Measurements from ENCODE around the gene PBX1.

Gene PBX1

DNA sequence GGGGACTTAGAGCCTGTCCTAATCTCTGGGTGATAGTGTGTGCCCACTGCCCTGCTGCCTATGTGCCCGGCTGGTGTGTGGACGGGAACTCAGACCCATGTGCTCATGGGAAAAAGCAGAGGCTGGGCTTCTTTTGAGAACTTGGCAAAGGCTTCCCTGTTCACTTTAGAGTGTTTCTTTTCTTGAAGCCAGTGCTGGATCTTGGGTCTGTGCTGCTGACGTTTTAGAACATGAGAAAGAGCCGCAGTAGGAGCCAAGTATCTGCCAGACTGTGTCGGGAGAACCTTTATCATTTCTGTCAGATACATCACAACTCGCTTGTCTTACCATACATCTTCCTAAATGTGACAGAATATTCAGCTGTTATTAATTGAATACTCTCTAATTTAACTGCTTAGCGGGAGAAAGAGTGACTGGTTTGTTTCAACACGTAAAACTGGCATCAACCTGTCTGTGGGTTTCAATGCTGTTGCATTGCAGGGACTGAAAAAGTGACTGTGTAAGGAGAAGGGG, 195.2 kb downstream of the PBX1 start:
- Histone ChIP-seq H3K4me3 (ENCODE audit: low read depth, low read length) (no peak overlapping the region), H3K27ac (ENCODE audit: extremely low read depth, low read depth, low read length) (no peak overlapping the region), H3K9me3 (ENCODE audit: control insufficient read depth, insufficient read depth, low read depth, low read length) (no peaks in the 10 kb centered on the region), H3K36me3 (ENCODE audit: control insufficient read depth in 2 of 2, insufficient read depth in 1 of 2, low read length in 2 of 2) (no peaks in the 10 kb centered on the region), H3K4me1 (ENCODE audit: control insufficient read depth, insufficient read depth, low read length) (peaks cover 12% of the 10 kb centered on the region; the same call in 1 of the 2 replicates)
- POLR2A ChIA-PET, result no interaction called here
- TF ChIP-seq ZNF664 (tag by site-specific recombination; IDR thresholded peaks at IDR 0.05), result no peak
- CTCF ChIA-PET, result no interaction called here

DNA sequence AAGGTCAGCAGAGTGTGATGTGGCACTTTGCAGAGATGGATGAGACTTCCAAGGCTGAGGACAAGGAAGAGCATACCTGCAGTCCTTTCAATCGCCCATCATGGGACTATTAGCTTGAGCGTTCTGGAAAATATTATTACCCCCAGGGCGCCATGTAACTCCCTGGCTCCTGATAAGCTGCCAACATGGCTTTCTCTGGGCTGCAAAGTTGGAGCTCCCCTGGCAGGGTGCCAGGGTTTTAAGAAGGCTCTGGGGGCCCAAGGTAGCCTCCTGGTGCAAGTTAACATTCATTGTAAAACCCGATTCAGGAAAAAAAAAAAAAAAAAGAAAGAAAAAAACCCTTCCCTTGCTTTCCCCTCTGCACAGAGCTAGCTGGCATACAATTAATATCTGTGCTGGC, 196.7 kb downstream of the PBX1 start:
- Histone ChIP-seq H3K4me3 (ENCODE audit: low read depth, low read length) (no peak overlapping the region), H3K27ac (ENCODE audit: extremely low read depth, low read depth, low read length) (peak overlapping the region; percentile 24; the same call in 1 of the 2 replicates), H3K9me3 (ENCODE audit: control insufficient read depth, insufficient read depth, low read depth, low read length) (no peaks in the 10 kb centered on the region), H3K4me1 (ENCODE audit: control insufficient read depth, insufficient read depth, low read length) (peaks cover 12% of the 10 kb centered on the region; the same call in 1 of the 2 replicates), H3K36me3 (ENCODE audit: control insufficient read depth in 2 of 2, insufficient read depth in 1 of 2, low read length in 2 of 2) (no peaks in the 10 kb centered on the region)
- POLR2A ChIA-PET, result no interaction called here
- CTCF ChIA-PET, result interaction anchor here (0.8 kb wide), 1 partner anchor 8 kb away, joined by 3 read pairs; no protein-coding TSS in a partner anchor
- no peak for TF ChIP-seq ZNF311 (tag by site-specific recombination; IDR thresholded peaks at IDR 0.05; ENCODE audit: borderline replicate concordance)
- TF ChIP-seq ZNF560 (tag by site-specific recombination; IDR thresholded peaks at IDR 0.05; ENCODE audit: borderline replicate concordance), result no peak
- no peak for TF ChIP-seq ZBTB26 (tag by site-specific recombination; optimal IDR thresholded peaks at IDR 0.05)
- TF ChIP-seq, protein P1, sequence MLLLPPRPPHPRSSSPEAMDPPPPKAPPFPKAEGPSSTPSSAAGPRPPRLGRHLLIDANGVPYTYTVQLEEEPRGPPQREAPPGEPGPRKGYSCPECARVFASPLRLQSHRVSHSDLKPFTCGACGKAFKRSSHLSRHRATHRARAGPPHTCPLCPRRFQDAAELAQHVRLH (tag by site-specific recombination; IDR thresholded peaks at IDR 0.05), result no peak
- no peak for TF ChIP-seq ZNF707 (tag by site-specific recombination; IDR thresholded peaks at IDR 0.05)
- no peak for TF ChIP-seq ZSCAN23 (tag by site-specific recombination; IDR thresholded peaks at IDR 0.05)
- no peak for TF ChIP-seq TCF7L2 (IDR thresholded peaks at IDR 0.05; ENCODE audit: borderline replicate concordance, low read depth, low read length)
- TF ChIP-seq ZNF223 (tag by site-specific recombination; IDR thresholded peaks at IDR 0.05), result no peak
- TF ChIP-seq ZNF518A (tag by site-specific recombination; conservative IDR thresholded peaks at IDR 0.05; ENCODE audit: low read depth), result no peak
- TF ChIP-seq ZNF624 (tag by site-specific recombination; IDR thresholded peaks at IDR 0.05), result no peak
- TF ChIP-seq ZNF76 (tag by site-specific recombination; IDR thresholded peaks at IDR 0.05; ENCODE audit: borderline replicate concordance, low read depth), result no peak
- no peak for TF ChIP-seq ZNF169 (tag by site-specific recombination; IDR thresholded peaks at IDR 0.05)
- peak; percentile 34; the same call in 1 of the 2 replicates for TF ChIP-seq ZIC2 (tag by site-specific recombination; IDR thresholded peaks at IDR 0.05)
- no peak for TF ChIP-seq GLIS2 (tag by site-specific recombination; IDR thresholded peaks at IDR 0.05)
- TF ChIP-seq ZNF274 (IDR thresholded peaks at IDR 0.05; ENCODE audit: low read length), result no peak
- TF ChIP-seq ZNF274 (tag by site-specific recombination; IDR thresholded peaks at IDR 0.05; ENCODE audit: borderline replicate concordance), result no peak
- TF ChIP-seq ZNF776 (tag by site-specific recombination; IDR thresholded peaks at IDR 0.05; ENCODE audit: borderline replicate concordance), result no peak
- no peak for TF ChIP-seq ZSCAN30 (tag by site-specific recombination; IDR thresholded peaks at IDR 0.05)
- no peak for TF ChIP-seq ZNF184 (tag by site-specific recombination; IDR thresholded peaks at IDR 0.05)
- TF ChIP-seq ZNF423 (tag by site-specific recombination; IDR thresholded peaks at IDR 0.05), result 0 out of 2 replicates have a peak, but pooled peaks have one; percentile 34
- no peak for TF ChIP-seq WT1 (tag by site-specific recombination; IDR thresholded peaks at IDR 0.05)
- no peak for TF ChIP-seq ZNF354C (tag by site-specific recombination; IDR thresholded peaks at IDR 0.05; ENCODE audit: borderline replicate concordance, low read depth)
- TF ChIP-seq ZNF621 (tag by site-specific recombination; IDR thresholded peaks at IDR 0.05), result no peak
- no peak for TF ChIP-seq ZNF837 (tag by site-specific recombination; IDR thresholded peaks at IDR 0.05)
- TF ChIP-seq HIC1 (tag by site-specific recombination; IDR thresholded peaks at IDR 0.05), result no peak
- no peak for TF ChIP-seq ZNF549 (tag by site-specific recombination; IDR thresholded peaks at IDR 0.05)
- TF ChIP-seq ZNF843 (tag by site-specific recombination; IDR thresholded peaks at IDR 0.05), result no peak
